GM18502 (cell line): ENCODE measurements around the gene STK32C.
A peak's percentile ranks its signal among the peaks of the same experiment; 100 is the strongest.
"Not testable (repeated sequence)": the region's sequence is repeated elsewhere in the genome, so short reads cannot be mapped to it uniquely, and the experiment has no call there.

Experiments used
- ATAC-seq: cut with Tn5 transposase; IDR thresholded peaks from one replicate; pipeline ENCODE4 v1.9.1; 2021; ENCODE audit warnings: mild to moderate bottlenecking; ENCODE audit not compliant: unreplicated experiment, poor library complexity

The STK32C gene

DNA sequence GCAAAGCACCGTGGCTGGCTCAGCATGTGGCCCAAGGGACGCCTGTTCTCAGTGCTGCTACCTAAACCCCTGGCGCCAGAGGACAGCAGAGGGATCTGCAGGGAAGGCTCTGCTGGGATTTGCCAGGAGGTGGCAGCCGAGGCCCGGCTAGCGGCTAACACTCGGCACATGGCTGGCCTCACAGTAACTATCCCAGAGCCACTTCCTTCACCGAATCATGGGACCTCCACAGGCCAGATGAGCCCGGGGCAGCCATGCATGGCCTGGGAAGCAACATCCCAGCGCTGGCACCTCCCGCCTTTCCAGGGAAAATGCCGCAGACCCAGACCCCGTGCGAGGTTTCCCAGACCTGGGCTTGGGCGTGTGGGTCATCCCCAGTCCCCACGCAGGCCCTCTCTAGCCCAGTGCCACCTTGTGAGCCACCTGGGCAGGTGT, 84.6 kb downstream of the STK32C start:
- peak; percentile 96 for ATAC-seq

DNA sequence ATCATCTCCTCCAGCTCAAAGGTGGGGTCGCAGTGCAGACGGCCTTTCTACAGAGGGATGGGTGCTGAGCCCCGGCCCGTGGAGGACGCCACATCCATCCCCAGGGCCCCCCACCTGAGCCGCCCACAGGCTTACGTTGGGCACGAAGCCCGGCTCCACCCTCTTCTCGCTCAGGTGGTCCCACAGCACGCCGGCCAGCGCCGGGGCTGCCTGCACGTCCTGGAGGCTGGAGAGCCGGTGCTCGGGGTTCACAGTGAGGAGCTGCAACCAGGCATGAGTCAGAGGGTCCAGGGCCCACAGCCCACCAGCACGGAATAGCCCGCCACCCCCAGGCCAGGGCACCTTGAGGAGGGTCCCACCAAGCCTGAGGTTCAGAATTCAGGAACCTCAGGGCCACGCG, 85.0 kb downstream of the STK32C start:
- ATAC-seq: no peak

DNA sequence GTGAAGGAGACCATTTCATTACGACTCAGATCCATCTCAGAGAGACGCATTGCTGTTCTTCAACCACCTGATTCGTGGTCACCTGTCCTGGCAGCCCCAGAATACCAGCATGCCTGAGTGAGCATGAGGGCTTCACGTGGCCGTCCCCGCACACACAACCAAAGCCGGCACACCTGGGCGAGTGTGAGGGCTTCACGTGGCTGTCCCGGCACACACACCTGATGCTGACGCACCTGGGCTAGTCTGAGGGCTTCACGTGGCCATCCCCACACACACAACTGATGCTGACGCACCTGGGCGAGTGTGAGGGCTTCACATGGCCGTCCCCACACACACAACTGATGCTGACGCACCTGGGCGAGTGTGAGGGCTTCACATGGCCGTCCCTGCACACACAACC, 86.8 kb downstream of the STK32C start:
- not testable (repeated sequence) for ATAC-seq

DNA sequence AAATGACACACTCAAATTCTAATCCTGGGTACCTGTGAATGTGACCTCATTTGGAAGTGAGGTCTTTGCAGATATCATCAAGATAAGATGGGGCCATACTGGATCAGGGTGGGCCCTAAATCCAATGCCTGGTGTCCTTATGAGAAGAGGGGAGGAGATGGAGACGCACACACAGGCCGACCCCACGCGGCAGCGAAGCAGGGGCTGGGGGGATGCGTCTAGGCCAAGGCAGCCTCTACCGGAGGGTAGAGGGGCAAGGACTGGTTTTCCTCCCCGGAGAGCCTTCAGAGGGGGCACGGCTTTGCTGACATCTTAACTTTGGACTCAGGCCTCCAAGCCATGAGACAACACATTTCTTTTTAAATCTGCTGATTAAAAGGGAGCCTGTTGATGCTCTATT, 87.7 kb downstream of the STK32C start:
- ATAC-seq: no peak

DNA sequence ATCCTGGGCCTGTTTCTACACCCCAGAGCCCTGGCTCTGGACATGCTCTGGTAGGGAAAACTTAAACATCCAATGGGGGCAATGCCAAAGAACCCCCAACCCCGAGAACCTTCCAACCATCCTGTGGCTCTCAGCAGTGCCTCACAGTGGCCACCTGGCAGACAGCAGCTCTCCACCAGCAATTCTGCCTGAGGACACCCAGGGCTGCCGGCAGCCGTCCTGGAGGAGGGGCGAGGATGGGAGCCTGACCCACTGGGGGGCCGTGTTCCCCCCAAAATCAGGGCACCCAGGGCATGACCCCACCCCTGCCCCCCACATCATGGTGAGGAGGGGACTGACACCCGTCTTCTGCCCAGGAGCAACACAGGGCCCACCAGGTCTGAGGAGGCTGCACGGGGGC, 88.3 kb downstream of the STK32C start:
- no peak for ATAC-seq

DNA sequence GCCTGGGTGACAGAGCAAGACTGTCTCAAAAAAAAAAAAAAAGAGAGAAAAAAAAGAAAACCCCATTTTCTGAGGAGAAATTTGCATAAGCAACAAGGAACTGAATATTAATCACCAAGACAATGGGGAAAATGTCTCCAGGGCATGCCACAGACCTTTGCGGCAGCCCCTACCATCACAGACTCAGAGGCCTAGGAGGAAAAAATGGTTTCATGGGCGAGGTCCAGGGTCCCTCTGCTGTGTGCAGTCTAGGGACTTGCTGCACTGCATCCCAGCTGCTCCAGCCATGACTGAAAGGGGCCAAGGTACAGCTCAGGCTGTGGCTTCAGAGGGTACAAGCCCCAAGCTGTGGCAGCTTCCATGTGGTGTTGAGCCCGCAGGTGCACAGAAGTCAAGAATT, 91.3 kb downstream of the STK32C start:
- not testable (repeated sequence) for ATAC-seq

DNA sequence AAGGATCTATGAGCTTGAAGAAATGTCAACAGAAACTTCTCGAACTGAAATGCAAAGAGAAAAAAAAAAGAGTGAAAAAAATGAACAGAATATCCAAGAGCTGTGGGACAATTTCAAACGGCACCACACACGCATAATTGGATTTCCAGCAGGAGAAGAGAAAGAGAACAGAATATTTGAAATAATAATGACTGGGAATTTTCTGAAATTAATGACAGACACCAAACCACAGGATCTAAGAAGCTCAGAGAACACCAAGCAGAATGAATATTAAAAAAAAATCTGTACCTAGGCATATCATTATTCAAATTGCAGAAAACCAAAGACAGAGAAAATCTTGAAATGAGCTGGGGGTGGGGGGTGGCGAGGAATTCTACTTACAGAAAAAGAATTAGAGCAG, 93.8 kb downstream of the STK32C start:
- ATAC-seq: no peak

DNA sequence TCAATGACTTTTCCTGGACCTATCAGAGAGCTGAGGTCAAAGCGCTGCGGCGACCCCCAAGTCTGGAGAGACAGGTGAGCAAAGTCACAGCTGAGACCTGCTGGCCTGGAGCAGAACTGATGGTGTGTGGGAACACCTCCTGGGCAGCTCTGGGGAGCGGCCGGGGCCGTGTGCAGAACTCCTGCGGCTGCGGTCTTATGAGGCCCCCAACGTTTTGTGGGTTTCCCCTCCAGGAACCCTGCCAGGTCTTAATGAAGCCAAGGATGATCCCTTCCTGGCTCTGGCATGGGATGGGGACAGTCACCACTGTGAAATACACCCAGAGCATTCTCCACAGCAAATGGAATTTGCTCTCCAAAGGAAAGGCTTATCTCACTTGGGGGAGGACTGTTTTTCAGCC, 94.9 kb downstream of the STK32C start:
- ATAC-seq: no peak

DNA sequence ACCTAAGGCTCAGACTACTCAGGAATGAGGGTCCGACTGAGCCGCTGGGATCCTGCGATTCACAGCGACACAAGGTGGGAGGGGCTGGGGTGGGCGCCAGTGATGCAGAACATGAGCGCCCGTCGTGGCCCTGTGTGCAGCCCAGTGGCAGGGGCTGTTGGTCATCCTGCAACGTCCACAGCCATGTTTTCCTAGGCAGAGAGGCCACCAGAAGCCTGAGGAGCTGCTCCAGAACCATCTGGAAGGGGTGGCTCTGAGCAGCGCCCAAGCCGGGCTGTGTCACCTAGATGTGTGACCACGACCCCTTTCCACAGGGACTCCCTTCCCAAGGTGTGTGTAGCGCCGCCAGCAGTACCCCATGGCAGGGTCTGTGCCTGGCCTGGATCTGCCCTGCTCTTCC, 96.5 kb downstream of the STK32C start:
- no peak for ATAC-seq

DNA sequence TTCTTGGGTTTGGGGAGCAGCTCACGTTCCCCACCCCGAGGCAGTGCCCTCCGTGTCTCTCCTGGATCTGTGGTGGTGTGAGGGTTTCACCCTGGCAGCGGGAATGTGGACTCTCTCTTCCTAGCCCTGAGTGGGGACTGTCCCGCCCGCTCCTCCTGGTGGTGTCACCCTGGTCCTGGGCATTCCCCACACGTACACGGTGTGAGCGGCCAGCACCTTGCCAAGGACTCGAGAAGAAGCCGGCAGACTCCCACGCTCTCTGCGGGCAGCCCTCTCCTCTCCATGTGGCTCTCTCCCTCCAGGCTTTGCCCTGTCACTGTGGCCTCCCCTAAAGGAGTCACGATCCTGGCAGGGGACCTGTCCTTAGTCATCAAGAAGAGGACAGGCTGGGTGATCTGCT, 97.0 kb downstream of the STK32C start:
- ATAC-seq: no peak

DNA sequence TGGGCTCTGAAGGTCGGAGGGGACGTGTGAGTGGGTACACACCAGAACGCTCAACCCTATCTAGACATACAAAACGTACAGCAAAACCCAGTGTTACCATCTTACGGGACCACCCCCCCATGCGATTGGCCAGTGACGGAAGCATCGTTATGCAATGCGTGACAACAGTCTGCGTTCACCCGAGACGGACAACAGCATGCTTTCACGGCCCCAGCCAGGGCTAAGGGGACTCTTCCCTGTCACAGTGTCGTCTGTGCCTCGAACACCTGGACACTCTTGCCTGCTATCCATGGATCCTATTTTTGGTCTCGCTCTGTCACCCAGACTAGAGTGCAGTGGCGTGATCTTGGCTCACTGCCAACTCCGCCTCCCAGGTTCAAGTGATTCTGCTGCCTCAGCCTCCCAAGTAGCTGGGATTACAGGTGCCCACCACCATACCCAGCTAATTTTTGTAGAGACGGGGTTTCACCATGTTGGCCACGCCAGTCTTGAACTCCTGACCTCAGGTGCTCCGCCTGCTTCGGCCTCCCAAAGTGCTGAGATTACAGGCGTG, 97.7 kb downstream of the STK32C start:
- no peak for ATAC-seq

DNA sequence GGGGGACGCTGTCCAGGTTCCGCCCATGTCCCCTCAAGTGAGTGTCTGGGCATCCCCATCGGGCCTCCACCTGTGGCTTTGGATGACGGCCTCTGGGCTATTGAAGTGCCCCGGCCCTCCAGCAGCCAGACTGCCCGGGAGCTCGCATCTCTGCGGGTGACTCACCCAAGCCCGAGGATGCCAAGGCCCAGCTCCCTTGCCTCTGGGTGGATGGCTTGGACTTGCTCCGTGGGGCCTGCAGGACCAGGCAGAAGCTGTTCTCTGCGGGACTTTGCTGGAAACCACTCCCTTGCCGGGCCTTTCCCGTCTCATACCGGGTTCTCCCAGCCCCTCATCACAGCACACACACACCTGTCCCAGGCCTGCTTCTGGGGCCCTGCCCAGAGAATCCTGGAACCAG, 98.6 kb downstream of the STK32C start:
- no peak for ATAC-seq

DNA sequence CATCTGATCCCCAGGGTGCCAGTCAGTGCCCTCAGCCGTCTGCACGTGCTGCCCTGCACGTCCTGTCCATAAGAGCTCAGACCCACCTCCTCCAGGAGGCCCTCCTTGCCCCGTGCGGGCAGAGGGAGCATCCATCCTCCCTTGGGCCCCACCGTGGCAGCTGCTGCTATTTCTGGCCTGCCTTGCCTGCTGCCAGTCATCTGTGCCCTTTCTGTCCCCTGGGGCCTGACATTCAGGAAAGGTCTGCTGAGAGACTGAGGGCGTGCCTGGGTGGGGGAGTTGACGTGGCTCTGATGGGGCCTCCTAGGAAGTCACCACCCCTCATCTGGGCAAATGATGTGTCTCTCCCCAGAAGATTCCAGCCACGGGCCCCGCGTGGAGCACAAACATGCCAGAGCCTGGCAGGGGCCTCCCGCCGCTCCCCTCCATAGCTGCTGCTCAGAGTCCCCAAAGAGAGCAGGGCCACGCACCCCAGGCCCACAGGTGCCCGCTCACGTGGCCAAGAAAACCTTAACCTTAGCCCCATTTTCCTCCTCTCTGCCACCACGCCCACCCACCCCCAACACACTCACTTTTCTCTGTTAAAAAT, 99.2 kb downstream of the STK32C start:
- ATAC-seq: no peak

DNA sequence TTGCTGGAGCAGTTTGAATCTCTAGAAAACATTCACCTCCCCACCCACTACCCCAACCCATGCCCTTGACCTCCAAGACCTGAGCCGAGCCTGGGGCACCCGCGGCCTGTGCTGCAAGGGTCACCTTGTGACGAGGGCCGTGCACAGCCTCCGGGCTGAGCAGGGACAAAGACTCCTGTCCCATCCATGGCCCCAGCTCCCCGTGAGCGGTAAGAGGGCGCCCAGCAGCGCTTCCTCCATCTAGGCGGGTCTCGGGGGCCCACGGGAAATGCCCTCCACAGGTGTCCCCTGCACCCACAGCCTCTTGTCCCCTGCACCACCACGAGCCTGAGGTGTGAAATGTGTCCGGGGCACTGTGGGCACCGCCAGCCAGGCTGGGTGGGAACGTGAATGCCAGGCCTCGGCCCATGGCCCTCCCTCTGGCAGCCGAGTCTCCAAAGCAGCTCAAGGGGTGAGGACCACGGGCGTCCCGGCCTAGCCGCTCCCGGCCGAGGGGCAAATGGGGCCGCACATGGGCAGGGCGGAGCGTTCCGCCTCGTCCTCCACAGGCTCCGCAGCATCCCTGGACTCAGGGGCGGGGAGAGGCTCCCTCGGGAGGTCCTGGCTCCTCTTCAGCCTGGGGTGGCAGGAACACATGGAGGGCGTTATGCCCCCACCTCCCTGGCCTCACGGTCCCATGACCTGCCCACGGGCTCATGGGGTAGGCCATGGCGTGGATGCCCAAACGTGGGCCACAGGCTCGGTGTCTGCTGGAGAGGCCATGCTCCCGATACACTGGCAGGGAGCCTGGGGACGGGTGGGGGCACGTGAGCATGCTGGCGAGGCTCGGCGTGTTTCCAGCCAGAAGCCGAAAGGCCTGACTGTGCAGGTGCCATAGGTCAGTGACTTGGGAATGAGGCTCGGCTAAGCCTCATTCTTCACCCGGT, 100.0 kb downstream of the STK32C start:
- ATAC-seq: no peak

DNA sequence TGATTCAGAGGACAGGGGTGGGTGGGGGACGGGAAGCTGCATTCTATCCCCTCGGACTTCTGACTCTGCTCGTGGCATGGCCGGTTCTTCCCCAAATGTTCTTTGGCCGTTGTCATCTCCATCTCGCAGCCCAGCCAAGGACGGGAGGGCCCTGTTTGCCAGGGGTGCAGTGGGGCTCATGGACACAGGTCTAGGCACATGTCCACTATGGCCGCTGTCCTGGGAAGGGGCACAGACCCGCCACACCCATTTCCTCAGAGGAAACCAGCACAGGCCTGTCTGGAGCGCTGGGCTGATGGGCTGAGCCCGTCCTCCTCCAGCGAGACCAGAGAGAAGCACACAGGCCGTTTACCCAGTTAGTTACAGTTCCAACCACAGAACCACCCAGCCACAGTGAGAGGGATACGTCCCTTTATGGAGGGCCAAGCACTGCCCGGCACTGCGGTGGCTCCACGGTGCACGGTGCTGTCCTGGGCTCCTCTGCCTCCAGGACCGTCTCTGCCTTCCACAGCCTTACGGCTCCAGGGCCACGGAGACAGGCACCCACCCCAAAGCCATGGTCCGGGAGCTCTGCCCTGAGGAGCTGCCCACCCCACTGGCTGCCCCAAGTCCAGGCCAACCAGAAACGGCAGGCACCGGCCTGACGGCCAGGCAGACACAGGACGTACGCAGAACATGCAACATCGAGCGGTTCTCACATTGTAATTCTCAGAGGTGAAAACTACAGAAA, 100.8 kb downstream of the STK32C start:
- ATAC-seq: no peak

DNA sequence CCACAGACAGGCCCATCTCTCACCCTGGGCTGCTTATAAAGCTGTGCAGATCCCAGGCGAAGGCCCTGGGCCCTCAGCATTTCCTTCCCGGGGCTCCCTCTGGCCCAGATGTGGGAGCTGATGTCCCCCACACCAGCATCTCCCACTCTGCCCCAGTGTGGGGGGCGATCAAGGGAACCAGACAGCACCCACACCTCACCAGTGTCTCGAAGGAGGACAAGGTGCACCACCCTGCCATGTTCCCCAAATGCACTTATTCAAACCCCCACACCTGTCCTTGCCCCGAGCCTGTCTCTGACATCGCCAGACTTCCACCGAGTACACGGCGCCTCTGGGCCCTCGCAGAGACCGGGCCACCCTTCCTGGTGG, 101.4 kb downstream of the STK32C start:
- ATAC-seq: no peak

DNA sequence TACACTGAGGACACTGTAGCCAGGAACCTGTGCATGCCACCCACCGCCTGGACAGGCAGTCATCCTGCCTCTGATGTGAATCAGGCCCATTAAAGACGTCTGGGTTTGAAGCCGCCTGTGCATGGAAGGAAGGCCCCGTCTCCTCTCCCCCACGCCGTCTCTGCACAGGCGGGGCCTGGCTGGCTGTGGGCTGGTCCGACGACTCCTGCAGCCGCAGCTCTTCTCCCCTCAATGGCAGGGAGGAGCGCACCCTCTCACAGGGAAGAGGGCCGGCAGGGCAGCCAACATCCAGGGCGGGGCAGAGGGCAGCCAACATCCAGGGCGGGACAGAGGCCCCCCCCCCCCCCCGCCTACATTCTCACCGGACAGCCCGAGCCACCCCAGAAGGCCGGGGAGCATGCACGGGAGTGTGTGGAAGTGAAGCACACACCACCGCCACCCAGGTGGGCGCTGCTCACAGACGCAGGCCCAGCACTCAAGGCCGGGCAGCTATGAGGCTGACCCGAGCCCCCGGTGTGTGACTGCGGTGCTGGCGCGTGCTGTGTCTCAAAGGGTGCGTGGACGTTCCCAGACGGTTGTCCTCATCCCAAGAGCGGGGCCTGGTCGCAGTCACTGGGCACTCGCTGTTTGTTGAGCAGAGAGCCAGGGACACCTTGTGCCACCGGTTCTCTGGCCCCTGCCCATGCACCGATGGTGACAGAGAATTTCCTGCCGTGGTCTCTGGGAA, 101.9 kb downstream of the STK32C start:
- no peak for ATAC-seq

DNA sequence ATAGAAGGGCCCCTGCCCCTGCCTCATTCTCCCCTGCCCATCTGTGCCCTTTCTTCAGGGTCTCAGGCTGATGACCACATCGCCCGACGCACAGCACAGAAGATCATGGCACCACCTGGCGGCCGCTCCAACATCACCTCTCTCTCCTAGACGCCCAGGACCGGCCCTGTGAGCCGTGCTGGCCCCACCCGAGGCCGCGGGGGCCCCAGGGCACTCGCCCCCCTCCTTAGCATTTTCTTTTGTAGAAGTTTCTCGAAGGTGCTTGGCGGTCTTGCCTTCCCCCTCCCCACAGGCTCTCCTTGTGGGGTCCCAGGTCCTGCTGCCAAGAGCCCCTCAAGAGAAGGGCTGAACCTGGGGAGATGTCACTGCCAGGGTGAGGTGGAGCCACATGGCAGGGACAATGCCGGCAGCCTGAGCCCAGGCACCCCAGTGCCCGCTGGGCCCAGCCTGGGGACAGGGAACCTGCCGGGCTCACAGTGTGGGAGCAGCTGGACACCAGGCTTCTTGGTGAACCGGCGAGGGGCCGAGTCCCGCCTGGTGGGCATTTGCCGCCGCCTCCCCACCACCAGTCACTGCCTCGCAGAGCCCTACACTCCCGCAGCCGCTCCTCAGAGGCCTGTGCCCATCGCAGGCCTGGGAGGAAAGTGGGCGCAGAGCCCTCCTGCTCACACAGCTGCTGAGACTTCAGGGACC, 102.8 kb downstream of the STK32C start:
- no peak for ATAC-seq

DNA sequence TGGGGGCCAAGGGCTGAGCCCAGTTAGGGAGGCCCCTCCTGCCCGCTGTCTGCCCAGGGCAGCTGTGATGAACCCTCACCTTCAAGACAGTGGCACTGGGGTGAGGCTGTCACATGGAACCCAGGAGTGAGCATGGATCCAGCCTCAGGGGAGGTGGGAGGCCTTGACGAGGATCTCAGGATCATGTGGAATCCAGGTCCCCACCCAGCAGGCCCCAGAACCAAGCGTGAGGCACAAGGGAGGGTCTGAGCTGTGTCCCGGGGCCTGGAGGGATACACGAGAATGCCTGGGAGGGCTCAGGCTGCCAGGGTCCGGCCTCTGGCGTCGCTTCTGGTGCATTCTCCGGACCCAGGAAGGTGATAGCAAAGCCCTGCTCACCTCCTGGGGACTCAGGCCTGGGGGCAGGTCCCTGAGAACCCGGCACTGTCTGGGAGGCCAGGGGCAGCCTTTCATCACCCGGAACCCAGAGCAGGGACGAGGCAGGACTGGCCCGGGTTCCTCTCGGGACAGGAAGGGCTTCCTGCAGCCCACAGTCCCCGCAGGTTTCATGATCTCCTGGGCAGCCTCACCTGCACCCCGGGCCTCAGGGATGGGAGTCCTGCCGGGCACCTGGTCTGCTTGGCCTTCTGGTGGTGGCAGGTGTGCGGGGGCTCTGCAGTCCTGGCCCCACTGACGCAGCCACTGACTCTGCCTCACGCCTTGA, 103.5 kb downstream of the STK32C start:
- ATAC-seq: no peak
